SK-N-SH treated with all-trans-retinoic acid at 6 μM for 48 hours (cell line): ENCODE measurements around the gene GLT6D1.

Experiments
- ARNTL ChIP-seq: fragments of 450-650 bp; formaldehyde crosslinking; IDR thresholded peaks from 2 replicates; pipeline ENCODE4 v1.5.0; 2020; ENCODE audit warnings: low read depth, mild to moderate bottlenecking, moderate library complexity, borderline replicate concordance
- CREB5 ChIP-seq: fragments of 250-450 bp; sonication (Bioruptor Pico); IDR thresholded peaks from 2 replicates; pipeline ENCODE4 v1.5.1; 2020; ENCODE audit warnings: low read depth, mild to moderate bottlenecking, moderate library complexity
- CSDC2 ChIP-seq: fragments of 250-450 bp; sonication (Bioruptor Pico); IDR thresholded peaks from 2 replicates; pipeline ENCODE4 v1.5.0; 2020; ENCODE audit warnings: mild to moderate bottlenecking, moderate library complexity
- ISL1 ChIP-seq: fragments of 250-450 bp; sonication (Bioruptor Pico); IDR thresholded peaks from 2 replicates; pipeline ENCODE4 v2.1.2; 2022; ENCODE audit warnings: mild to moderate bottlenecking, moderate library complexity
- PATZ1 ChIP-seq: fragments of 250-450 bp; sonication (Bioruptor Pico); IDR thresholded peaks from 2 replicates; pipeline ENCODE4 v1.8.0; 2020; ENCODE audit warnings: mild to moderate bottlenecking, moderate library complexity, borderline replicate concordance
- TCF4 ChIP-seq: fragments of 250-450 bp; sonication (Bioruptor Pico); IDR thresholded peaks from 2 replicates; pipeline ENCODE4 v1.8.0; 2021; ENCODE audit warnings: mild to moderate bottlenecking, moderate library complexity, borderline replicate concordance
- ZNF565 ChIP-seq: fragments of 450-650 bp; formaldehyde crosslinking; conservative IDR thresholded peaks from 2 replicates; pipeline ENCODE4 v1.5.0; 2020; ENCODE audit warnings: low read depth, mild to moderate bottlenecking, moderate library complexity
- ZNF70 ChIP-seq: fragments of 450-650 bp; formaldehyde crosslinking; IDR thresholded peaks from 2 replicates; pipeline ENCODE4 v1.5.0; 2020; ENCODE audit warnings: mild to moderate bottlenecking, moderate library complexity

GRCh38 chr9:135666534-135667462, 27.5 kb upstream of the GLT6D1 start:
- no peak for TF ChIP-seq CSDC2 (CRISPR knock-in tag)
- no peak for TF ChIP-seq PATZ1 (CRISPR knock-in tag)
- no peak for TF ChIP-seq CREB5 (CRISPR knock-in tag)
- TF ChIP-seq ARNTL, result no peak
- TF ChIP-seq ZNF565 (CRISPR knock-in tag), result no peak
- TF ChIP-seq ISL1 (CRISPR knock-in tag), result no peak
- no peak for TF ChIP-seq TCF4
- no peak for TF ChIP-seq ZNF70 (CRISPR knock-in tag)
